GM12878 (cell line): Measurements from ENCODE around the gene COQ2. TPM values are rescaled to one million over a fixed set of nuclear protein-coding genes. Genes with fewer than 3 reads are reported as not detected.
A peak's percentile ranks its signal among the peaks of the same experiment; 100 is the strongest.

ENCODE experiments used
- BRCA1 ChIP-seq: IDR thresholded peaks from 2 replicates; pipeline ENCODE4 v1.6.1; 2011; ENCODE audit warnings: low read depth, low read length, improper control_type of control experiment
- CBX5 ChIP-seq: sonication (generic); IDR thresholded peaks from 2 replicates; pipeline ENCODE4 v1.6.1; 2016; ENCODE audit warnings: low read depth, moderate library complexity, mild to moderate bottlenecking, inconsistent platforms
- CHD1 ChIP-seq: IDR thresholded peaks from 2 replicates; pipeline ENCODE4 v1.6.1; 2012; ENCODE audit warnings: low read depth, low read length, improper control_type of control experiment
- E2F4 ChIP-seq: IDR thresholded peaks from 2 replicates; pipeline ENCODE4 v1.6.1; 2012; ENCODE audit warnings: low read depth, low read length, improper control_type of control experiment
- EGR1 ChIP-seq, 2 experiments: IDR thresholded peaks; 1 replicate in 1 of 2; 2 replicates in 1 of 2; pipeline ENCODE4 v1.6.1; 2011 to 2012; ENCODE audit warnings: low read depth in 2 of 2, low read length in 2 of 2, borderline replicate concordance in 1 of 2, mild to moderate bottlenecking in 1 of 2, moderate library complexity in 1 of 2
- GABPA ChIP-seq: IDR thresholded peaks from 2 replicates; pipeline ENCODE4 v1.6.1; 2014; ENCODE audit warnings: antibody characterized with exemption, low read depth, mild to moderate bottlenecking, inconsistent platforms
- JUNB ChIP-seq: IDR thresholded peaks from 2 replicates; pipeline ENCODE4 v1.6.1; 2016; ENCODE audit warnings: antibody characterized with exemption, mild to moderate bottlenecking
- KAT2A ChIP-seq: conservative IDR thresholded peaks from 2 replicates; pipeline ENCODE4 v1.6.1; 2011; ENCODE audit warnings: low read depth, low read length; ENCODE audit not compliant: control insufficient read depth
- NRF1 ChIP-seq: conservative IDR thresholded peaks from 2 replicates; pipeline ENCODE4 v1.6.1; 2011; ENCODE audit warnings: mild to moderate bottlenecking, low read depth, low read length, improper control_type of control experiment
- RELA ChIP-seq: fragments of 450-650 bp; IDR thresholded peaks from 2 replicates; pipeline ENCODE4 v1.8.0; 2014; ENCODE audit warnings: borderline replicate concordance; ENCODE audit not compliant: partially characterized antibody
- SMAD1 ChIP-seq: fragments of 450-650 bp; IDR thresholded peaks from 2 replicates; pipeline ENCODE4 v1.6.1; 2018; ENCODE audit warnings: mild to moderate bottlenecking, low read depth; ENCODE audit not compliant: partially characterized antibody
- SMAD5 ChIP-seq: IDR thresholded peaks from 2 replicates; pipeline ENCODE4 v1.6.1; 2016; ENCODE audit warnings: antibody characterized with exemption, low read depth
- SRF ChIP-seq, 2 experiments: IDR thresholded peaks; 2 replicates each; pipeline ENCODE4 v1.6.1; 2011; ENCODE audit warnings: low read depth in 2 of 2, low read length in 2 of 2, mild to moderate bottlenecking in 1 of 2, moderate library complexity in 1 of 2
- TAF1 ChIP-seq: IDR thresholded peaks from 2 replicates; pipeline ENCODE4 v1.6.1; 2011; ENCODE audit warnings: mild to moderate bottlenecking, low read depth, low read length, borderline replicate concordance
- YBX1 ChIP-seq: fragments of 450-650 bp; IDR thresholded peaks from 2 replicates; pipeline ENCODE4 v1.6.1; 2016; ENCODE audit warnings: antibody characterized with exemption
- polyA plus RNA-seq, 11 experiments: library from polyadenylated mRNA; depleted of rRNA in 4 of 11; unstranded in 6 of 11; stranded (reverse) in 5 of 11; fragments of >200 nt; fragmentation: Nextera tagmentation in 4 of 11; fragmentation: Illumina TruSeq in 1 of 11; extraction: Ambion mirVana in 4 of 11; extraction: Trizol in 1 of 11; gene quantifications; 1 replicate in 1 of 11; 2 replicates in 10 of 11; pipeline versions ENCODE4 v1.2.1 to v1.2.3, GENCODE V29; 2011 to 2016; ENCODE audit warnings: inconsistent platforms in 2 of 11, missing spikeins in 2 of 11, low read depth in 1 of 11
- total RNA-seq, 4 experiments: library from RNA; depleted of rRNA in 3 of 4; stranded (reverse); fragments of >200 nt in 3 of 4; fragmentation: Illumina TruSeq in 1 of 4; extraction: Trizol in 1 of 4; gene quantifications; 2 replicates each; pipeline versions ENCODE4 v1.2.1 to v1.2.3, GENCODE V29; 2013 to 2021
- TF ChIP-seq, protein P1 (sequence below): fragments of 450-650 bp; formaldehyde crosslinking; IDR thresholded peaks from 2 replicates; pipeline ENCODE4 v1.4.0; 2020; ENCODE audit warnings: mild to moderate bottlenecking, moderate library complexity
- TF ChIP-seq, protein P2 (sequence below): IDR thresholded peaks from 2 replicates; pipeline ENCODE4 v1.6.1; 2012; ENCODE audit warnings: low read length, inconsistent platforms
- TF ChIP-seq, protein P3 (sequence below): fragments of 450-650 bp; IDR thresholded peaks from 2 replicates; pipeline ENCODE4 v1.6.1; 2018; ENCODE audit warnings: mild to moderate bottlenecking, low read depth, moderate library complexity; ENCODE audit not compliant: partially characterized antibody
- TF ChIP-seq, protein P4 (sequence below): IDR thresholded peaks from 2 replicates; pipeline ENCODE4 v1.6.1; 2011; ENCODE audit warnings: borderline replicate concordance, low read depth, mild to moderate bottlenecking, moderate library complexity, low read length; ENCODE audit not compliant: insufficient read depth, poor library complexity, severe bottlenecking

Gene COQ2
- total and polyA plus RNA-seq, 10 of the 15 experiments (the other 5 are each of a cell fraction or from before 2014, with no cell fraction given): 5.0 to 46.7 (median 19.1) TPM

DNA sequence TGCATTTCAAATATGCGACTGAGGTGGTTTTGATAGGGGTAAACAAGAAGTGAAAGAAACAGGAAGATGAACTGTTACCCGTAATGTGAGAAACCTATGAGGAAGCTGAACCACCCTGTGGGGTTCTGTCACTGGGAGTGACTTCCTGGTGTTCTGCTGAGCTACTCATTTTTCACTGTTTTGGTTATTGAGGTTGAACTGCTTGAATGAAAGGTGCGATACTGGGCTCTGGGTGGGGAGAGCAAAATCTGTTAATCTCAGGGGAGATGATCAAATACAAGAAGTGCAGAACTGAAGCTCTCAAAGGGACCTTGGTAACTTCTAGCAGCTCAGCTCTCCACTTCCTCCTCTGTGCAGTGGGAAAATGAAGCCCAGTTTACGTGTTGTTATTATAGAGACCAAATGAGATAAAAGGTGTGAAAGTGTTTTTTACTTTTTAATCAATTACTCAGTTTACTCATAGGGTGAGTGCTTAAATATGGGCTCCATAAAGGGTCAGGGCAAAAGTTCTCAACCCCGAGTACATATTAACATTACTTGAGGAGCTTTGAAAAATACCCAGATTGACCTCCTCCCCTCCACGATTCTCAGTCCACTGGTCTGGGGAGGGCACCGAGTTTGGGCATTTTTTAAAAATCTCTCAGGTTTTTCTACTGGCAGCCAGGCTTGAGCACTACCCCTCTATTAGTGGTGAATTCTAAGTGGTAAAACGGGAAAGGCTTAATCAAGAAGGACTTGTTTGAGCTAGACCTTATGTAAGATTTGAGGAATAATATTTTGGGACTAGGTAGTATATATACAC, 66.7 kb downstream of the COQ2 start (continued):
- TF ChIP-seq, protein P1, sequence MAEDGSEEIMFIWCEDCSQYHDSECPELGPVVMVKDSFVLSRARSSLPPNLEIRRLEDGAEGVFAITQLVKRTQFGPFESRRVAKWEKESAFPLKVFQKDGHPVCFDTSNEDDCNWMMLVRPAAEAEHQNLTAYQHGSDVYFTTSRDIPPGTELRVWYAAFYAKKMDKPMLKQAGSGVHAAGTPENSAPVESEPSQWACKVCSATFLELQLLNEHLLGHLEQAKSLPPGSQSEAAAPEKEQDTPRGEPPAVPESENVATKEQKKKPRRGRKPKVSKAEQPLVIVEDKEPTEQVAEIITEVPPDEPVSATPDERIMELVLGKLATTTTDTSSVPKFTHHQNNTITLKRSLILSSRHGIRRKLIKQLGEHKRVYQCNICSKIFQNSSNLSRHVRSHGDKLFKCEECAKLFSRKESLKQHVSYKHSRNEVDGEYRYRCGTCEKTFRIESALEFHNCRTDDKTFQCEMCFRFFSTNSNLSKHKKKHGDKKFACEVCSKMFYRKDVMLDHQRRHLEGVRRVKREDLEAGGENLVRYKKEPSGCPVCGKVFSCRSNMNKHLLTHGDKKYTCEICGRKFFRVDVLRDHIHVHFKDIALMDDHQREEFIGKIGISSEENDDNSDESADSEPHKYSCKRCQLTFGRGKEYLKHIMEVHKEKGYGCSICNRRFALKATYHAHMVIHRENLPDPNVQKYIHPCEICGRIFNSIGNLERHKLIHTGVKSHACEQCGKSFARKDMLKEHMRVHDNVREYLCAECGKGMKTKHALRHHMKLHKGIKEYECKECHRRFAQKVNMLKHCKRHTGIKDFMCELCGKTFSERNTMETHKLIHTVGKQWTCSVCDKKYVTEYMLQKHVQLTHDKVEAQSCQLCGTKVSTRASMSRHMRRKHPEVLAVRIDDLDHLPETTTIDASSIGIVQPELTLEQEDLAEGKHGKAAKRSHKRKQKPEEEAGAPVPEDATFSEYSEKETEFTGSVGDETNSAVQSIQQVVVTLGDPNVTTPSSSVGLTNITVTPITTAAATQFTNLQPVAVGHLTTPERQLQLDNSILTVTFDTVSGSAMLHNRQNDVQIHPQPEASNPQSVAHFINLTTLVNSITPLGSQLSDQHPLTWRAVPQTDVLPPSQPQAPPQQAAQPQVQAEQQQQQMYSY (CRISPR knock-in tag): no peak
- TF ChIP-seq KAT2A (no peak), BRCA1 (no peak), JUNB (peak; percentile 71), SMAD1 (peak; percentile 96), E2F4 (no peak), YBX1 (peak; percentile 88), SMAD5 (no peak), GABPA (peak; percentile 71; the same call in 1 of the 2 replicates), RELA (no peak), SRF (IDR thresholded peaks at IDR 0.05; ENCODE audit: low read depth in 2 of 2, low read length in 2 of 2) (no peak), EGR1 (IDR thresholded peaks at IDR 0.05; ENCODE audit: borderline replicate concordance in 1 of 2, low read depth in 2 of 2, low read length in 2 of 2) (peak in 1 of 2 experiments; percentile 49; a peak in 1 of 3 replicates), CBX5 (peak; percentile 92; the same call in 1 of the 2 replicates), TAF1 (no peak), CHD1 (no peak), NRF1 (no peak)
- TF ChIP-seq, protein P2, sequence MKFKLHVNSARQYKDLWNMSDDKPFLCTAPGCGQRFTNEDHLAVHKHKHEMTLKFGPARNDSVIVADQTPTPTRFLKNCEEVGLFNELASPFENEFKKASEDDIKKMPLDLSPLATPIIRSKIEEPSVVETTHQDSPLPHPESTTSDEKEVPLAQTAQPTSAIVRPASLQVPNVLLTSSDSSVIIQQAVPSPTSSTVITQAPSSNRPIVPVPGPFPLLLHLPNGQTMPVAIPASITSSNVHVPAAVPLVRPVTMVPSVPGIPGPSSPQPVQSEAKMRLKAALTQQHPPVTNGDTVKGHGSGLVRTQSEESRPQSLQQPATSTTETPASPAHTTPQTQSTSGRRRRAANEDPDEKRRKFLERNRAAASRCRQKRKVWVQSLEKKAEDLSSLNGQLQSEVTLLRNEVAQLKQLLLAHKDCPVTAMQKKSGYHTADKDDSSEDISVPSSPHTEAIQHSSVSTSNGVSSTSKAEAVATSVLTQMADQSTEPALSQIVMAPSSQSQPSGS: peak; percentile 94
- TF ChIP-seq, protein P3, sequence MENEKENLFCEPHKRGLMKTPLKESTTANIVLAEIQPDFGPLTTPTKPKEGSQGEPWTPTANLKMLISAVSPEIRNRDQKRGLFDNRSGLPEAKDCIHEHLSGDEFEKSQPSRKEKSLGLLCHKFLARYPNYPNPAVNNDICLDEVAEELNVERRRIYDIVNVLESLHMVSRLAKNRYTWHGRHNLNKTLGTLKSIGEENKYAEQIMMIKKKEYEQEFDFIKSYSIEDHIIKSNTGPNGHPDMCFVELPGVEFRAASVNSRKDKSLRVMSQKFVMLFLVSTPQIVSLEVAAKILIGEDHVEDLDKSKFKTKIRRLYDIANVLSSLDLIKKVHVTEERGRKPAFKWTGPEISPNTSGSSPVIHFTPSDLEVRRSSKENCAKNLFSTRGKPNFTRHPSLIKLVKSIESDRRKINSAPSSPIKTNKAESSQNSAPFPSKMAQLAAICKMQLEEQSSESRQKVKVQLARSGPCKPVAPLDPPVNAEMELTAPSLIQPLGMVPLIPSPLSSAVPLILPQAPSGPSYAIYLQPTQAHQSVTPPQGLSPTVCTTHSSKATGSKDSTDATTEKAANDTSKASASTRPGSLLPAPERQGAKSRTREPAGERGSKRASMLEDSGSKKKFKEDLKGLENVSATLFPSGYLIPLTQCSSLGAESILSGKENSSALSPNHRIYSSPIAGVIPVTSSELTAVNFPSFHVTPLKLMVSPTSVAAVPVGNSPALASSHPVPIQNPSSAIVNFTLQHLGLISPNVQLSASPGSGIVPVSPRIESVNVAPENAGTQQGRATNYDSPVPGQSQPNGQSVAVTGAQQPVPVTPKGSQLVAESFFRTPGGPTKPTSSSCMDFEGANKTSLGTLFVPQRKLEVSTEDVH: no peak
- TF ChIP-seq, protein P4, sequence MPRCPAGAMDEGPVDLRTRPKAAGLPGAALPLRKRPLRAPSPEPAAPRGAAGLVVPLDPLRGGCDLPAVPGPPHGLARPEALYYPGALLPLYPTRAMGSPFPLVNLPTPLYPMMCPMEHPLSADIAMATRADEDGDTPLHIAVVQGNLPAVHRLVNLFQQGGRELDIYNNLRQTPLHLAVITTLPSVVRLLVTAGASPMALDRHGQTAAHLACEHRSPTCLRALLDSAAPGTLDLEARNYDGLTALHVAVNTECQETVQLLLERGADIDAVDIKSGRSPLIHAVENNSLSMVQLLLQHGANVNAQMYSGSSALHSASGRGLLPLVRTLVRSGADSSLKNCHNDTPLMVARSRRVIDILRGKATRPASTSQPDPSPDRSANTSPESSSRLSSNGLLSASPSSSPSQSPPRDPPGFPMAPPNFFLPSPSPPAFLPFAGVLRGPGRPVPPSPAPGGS: peak; percentile 78
